GM10847 (cell line): Measurements from ENCODE around the gene OPCML.

ENCODE experiments used
- POLR2A ChIP-seq: IDR thresholded peaks from 2 replicates; pipeline ENCODE4 v1.6.1; 2011; ENCODE audit not compliant: insufficient read length; ENCODE audit errors: extremely low read depth

The OPCML gene

GRCh38 chr11:132544007-132544406 is 988.3 kb downstream of the OPCML start:
- TF ChIP-seq POLR2A, result no peak

DNA sequence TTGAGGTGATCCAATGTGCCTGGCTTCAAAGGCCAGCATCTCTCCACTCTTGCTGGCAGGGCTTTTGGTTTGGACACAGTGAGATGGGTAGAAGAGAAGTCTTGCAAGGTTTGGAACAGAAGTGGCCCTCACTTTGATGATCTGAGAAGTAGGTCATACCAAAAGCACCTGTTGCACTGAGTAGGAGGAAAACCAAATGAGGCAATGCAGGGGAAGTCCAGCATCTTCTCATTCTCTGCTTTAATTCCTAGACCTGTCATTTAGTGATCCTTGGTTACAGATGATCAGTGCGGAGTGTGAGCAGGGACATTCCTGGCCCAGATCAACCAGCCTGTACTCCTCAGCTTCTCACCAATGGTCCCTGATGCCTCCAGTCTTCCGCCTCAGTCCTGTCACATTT is 990.5 kb downstream of the OPCML start:
- no peak for TF ChIP-seq POLR2A

GRCh38 chr11:132540581-132540980 is 991.7 kb downstream of the OPCML start:
- TF ChIP-seq POLR2A, result no peak

GRCh38 chr11:132539590-132540368 is 992.5 kb downstream of the OPCML start:
- TF ChIP-seq POLR2A, result no peak

DNA sequence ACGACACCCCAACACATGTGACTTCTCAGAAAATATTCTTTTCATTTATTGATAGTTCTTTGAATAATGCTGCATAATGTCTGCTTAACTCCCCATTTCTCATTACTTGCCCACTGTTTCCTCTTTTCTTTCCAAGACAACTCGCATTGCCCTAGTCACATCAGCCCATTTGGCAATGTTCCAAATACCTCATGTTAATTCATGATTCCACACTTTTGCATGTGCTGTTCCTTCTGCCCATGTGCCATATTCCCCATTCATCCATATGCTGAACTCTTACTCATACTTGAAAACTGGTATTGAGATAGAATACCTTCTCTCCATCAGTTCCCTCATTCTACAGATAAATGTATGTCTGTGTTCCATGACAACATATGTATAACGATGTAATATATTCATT is 993.7 kb downstream of the OPCML start:
- TF ChIP-seq POLR2A, result no peak

GRCh38 chr11:132535830-132536229 is 996.5 kb downstream of the OPCML start:
- no peak for TF ChIP-seq POLR2A

DNA sequence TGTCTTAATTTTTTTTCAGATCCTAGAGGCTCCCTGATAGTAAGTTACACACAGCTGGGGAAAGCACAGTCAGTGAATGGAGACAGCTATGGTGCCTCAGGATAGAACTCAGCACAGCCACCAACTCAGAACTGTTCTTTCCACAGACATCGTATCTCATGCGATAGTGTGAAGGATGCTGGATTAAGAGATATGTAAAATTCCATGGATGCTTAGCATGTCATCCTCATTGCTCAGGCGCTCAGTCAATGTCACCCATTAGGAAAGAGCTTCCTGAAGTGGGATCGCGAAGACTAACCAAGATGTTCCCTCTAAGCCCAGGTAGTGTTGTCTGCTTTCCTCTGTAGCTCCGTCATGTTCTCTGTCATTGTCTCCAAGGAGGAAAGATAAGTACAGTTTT is 1000.4 kb downstream of the OPCML start:
- no peak for TF ChIP-seq POLR2A

DNA sequence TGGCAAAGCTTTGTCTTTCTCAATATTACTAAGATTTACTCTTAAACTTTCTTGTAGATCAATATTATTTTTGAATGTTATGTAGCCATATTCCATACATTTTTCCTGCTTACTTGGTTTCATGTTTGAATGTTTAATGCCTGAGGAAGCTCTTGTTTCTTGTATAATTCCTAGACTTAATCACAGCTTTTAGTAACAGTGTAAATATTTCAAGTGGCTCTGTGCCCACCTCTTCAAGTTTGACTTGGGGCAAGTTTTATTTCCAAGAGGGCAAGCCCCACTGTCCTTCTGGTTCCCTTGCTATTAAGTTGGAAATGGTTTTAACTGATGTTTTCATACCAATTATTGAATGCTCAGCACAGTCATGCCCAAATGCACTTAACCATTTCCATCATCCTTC is 1004.1 kb downstream of the OPCML start:
- TF ChIP-seq POLR2A, result no peak

DNA sequence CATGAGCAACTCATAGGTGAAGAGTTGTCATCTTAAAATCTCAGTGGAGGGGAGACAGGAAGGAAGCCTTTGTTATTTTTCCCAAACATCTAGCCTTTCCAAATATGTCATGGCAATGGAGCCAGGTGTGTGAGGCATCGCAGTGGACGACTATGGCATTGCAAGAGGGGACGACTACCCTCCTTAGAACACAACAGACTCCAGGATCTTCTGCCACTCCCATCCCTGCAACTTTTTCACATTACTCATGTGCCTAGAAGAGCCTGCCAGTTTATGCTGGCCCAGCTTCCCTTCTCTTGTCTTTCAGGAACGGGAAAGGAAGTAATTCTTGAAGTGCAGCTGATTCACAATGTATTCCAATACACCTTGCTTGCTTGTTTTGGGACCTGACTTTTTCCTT is 1008.4 kb downstream of the OPCML start:
- TF ChIP-seq POLR2A, result no peak

DNA sequence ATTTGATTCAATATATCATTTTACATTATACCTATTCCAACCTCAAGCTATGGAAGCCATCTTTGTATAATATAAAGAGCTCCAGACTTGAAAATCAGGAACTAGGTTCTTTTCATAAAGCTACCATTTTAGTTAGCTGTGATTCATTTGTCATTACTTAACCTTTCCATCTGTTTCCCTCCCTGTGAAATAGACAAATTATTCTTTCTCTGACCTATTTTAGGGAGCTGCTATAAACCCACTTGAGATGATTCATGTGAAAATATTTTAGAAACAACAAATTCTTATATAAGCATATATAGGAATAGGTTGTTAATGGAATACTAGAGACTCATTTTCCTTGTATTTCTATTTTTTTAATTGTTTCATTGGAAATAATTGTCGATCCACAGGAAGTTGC is 1012.1 kb downstream of the OPCML start:
- no peak for TF ChIP-seq POLR2A

- TF ChIP-seq POLR2A, result no peak
Observed at GRCh38 chr11:132519241-132519815, 1013.0 kb downstream of the OPCML start.

DNA sequence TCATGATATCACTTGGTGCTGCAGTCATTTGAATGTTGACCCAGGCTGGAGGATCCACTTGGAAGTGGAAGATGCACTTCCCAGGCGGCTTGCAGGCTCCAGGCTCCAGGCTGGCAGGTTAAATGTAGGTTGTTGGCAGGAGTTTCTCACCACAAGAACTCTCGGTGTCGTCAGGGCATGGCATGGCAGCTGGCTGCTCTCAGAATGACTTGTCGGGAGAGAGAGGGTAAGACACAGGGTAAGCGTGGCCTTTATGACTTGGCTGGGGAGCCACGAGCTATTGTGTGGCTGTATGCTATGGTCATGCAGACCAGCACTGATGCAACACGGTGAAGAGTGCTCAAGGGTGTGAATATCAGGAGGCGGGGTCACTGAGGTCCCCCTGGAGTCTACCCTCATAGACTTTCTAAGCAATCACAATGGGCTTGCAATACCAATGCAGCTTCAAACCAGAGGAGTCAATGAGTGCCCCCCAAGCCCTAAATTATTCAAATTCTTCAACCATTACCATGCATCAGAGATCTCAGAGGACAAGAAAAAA is 1027.7 kb downstream of the OPCML start:
- no peak for TF ChIP-seq POLR2A

DNA sequence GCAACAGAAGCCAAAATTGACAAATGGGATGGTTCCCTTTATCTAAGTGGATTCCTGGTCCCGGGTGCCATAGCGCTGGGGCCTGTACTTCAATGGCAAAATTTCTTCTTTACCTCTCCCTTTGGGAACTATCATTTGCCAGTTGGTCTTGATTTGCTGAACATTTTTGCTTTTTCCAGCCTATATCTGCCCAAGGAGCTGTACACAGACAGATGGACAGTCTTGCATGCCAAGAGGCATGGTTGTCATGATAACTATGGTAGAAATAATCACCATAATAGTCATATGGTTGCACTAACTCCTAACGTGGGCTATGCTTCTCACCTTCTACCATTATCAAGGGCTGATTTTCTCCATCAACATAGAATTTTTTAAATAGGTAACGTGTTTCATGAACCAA is 1030.9 kb downstream of the OPCML start:
- no peak for TF ChIP-seq POLR2A

- no peak for TF ChIP-seq POLR2A
Observed at GRCh38 chr11:132499661-132500060, 1032.6 kb downstream of the OPCML start.

DNA sequence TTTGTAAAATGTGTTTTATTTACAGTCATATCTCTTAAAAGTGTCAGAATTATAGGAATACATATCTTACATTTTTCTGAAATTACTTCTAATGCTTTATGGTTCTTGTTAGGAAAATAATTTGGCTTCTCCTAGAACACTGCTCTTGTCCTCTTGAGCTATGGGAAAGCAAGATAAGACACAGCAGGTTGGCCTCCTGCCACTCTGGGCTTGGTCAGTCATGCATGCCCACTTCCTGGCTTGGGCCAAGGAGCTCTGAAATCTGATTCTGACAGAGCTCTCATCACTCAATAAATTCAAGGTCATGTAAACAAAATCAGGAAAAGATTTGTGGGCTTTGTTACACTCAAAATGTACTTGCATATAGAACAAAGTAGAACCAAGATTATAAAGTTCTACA is 1036.0 kb downstream of the OPCML start:
- TF ChIP-seq POLR2A, result no peak

- TF ChIP-seq POLR2A, result no peak
Observed at GRCh38 chr11:132493801-132494200, 1038.5 kb downstream of the OPCML start.

DNA sequence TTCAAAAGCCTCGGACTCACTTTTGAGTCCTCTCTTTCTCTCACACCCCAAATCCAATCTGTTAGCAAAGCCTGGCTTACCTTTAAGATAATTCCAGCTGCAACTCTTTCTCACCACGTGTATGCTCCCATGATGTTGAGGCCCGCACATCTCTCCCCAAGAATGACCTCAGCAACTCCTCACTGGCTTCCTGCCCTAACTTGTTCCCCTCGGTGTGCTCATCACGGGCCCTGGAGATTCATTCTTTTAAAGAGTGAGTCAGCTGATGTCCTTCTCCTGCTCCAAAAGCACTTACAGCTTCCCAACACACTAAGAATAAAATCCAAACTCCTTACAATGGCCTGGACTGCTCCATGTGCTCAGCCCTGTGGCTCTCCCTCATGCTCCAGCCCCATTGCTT is 1041.3 kb downstream of the OPCML start:
- TF ChIP-seq POLR2A, result no peak
